ENCODE data around the gene LDB1.

The LDB1 gene

GRCh38 chr10:102120142-102120990, at the start of gene LDB1:
LDB1 (minus strand) TSS chr10:102120368; CDS start chr10:102120110, 258 bp downstream.
- DNase-seq (ENCODE audit: insufficient read length, low spot score) (peak; percentile 80), FAIRE-seq (peak; percentile 80)

GRCh38 chr10:102167861-102168260, 47.7 kb upstream of the LDB1 start:
- DNase-seq (ENCODE audit: insufficient read length, low spot score) (no peak), FAIRE-seq (no peak)

- DNase-seq (ENCODE audit: insufficient read length, low spot score), result no peak
- no peak for FAIRE-seq
Observed at GRCh38 chr10:102163342-102163989, 43.3 kb upstream of the LDB1 start.

GRCh38 chr10:102159831-102160230, 39.7 kb upstream of the LDB1 start:
- FAIRE-seq (no peak), DNase-seq (ENCODE audit: insufficient read length, low spot score) (no peak)

GRCh38 chr10:102159051-102159597, 39.0 kb upstream of the LDB1 start:
- no peak for FAIRE-seq
- DNase-seq (ENCODE audit: insufficient read length, low spot score), result no peak

- no peak for FAIRE-seq
- DNase-seq (ENCODE audit: insufficient read length, low spot score), result no peak
Observed at GRCh38 chr10:102157224-102157623, 37.1 kb upstream of the LDB1 start.

GRCh38 chr10:102154466-102155116, 34.4 kb upstream of the LDB1 start:
- DNase-seq (ENCODE audit: insufficient read length, low spot score), result no peak
- no peak for FAIRE-seq

GRCh38 chr10:102153093-102153620, 33.0 kb upstream of the LDB1 start:
- FAIRE-seq (no peak), DNase-seq (ENCODE audit: insufficient read length, low spot score) (no peak)

GRCh38 chr10:102152545-102152890, 32.4 kb upstream of the LDB1 start:
- no peak for DNase-seq (ENCODE audit: insufficient read length, low spot score)
- FAIRE-seq, result no peak

- DNase-seq (ENCODE audit: insufficient read length, low spot score), result peak; percentile 88
- FAIRE-seq, result peak; percentile 100
Observed at GRCh38 chr10:102151774-102152544, 31.8 kb upstream of the LDB1 start, which contains the start of gene NOLC1. NOLC1 (plus strand) TSS chr10:102152389; CDS start chr10:102152411, 22 bp downstream.

GRCh38 chr10:102150970-102151773, 31.0 kb upstream of the LDB1 start:
- FAIRE-seq (no peak), DNase-seq (ENCODE audit: insufficient read length, low spot score) (no peak)

GRCh38 chr10:102148275-102148674, 28.1 kb upstream of the LDB1 start:
- DNase-seq (ENCODE audit: insufficient read length, low spot score) (no peak), FAIRE-seq (no peak)

- FAIRE-seq, result no peak
- DNase-seq (ENCODE audit: insufficient read length, low spot score), result no peak
Observed at GRCh38 chr10:102147561-102147960, 27.4 kb upstream of the LDB1 start.

- no peak for FAIRE-seq
- no peak for DNase-seq (ENCODE audit: insufficient read length, low spot score)
Observed at GRCh38 chr10:102146971-102147428, 26.8 kb upstream of the LDB1 start.

GRCh38 chr10:102141583-102142107, 21.5 kb upstream of the LDB1 start:
- DNase-seq (ENCODE audit: insufficient read length, low spot score) (no peak), FAIRE-seq (no peak)

- no peak for DNase-seq (ENCODE audit: insufficient read length, low spot score)
- no peak for FAIRE-seq
Observed at GRCh38 chr10:102140913-102141540, 20.9 kb upstream of the LDB1 start.

- FAIRE-seq (no peak), DNase-seq (ENCODE audit: insufficient read length, low spot score) (no peak)
Observed at GRCh38 chr10:102140218-102140617, 20.1 kb upstream of the LDB1 start.

- no peak for FAIRE-seq
- no peak for DNase-seq (ENCODE audit: insufficient read length, low spot score)
Observed at GRCh38 chr10:102139281-102140110, 19.3 kb upstream of the LDB1 start.
